Embryonic facial prominence (tissue), 1 donor: Measurements from ENCODE around the gene ADAMTS5.

Source experiments
- DNase-seq: peaks from one replicate; pipeline ENCODE4 v3.0.0-alpha.2; 2016; ENCODE audit errors: extremely low spot score

The ADAMTS5 gene

GRCh38 chr21:26888256-26888655 lies 78.6 kb downstream of the ADAMTS5 start:
- DNase-seq = no peak

GRCh38 chr21:26887251-26887650 lies 79.6 kb downstream of the ADAMTS5 start:
- no peak for DNase-seq

GRCh38 chr21:26884436-26884835 lies 82.5 kb downstream of the ADAMTS5 start:
- DNase-seq = no peak

GRCh38 chr21:26883768-26884167 lies 83.1 kb downstream of the ADAMTS5 start:
- DNase-seq = no peak

GRCh38 chr21:26881504-26882228 lies 85.2 kb downstream of the ADAMTS5 start:
- no peak for DNase-seq

- DNase-seq = no peak
Observed at GRCh38 chr21:26877018-26877417, 89.9 kb downstream of the ADAMTS5 start.

GRCh38 chr21:26874347-26874746 lies 92.5 kb downstream of the ADAMTS5 start:
- DNase-seq = no peak
